Peyer's patch (tissue), 4 donors: Measurements from ENCODE around the gene SPON2. TPM values are rescaled to one million over a fixed set of nuclear protein-coding genes. Genes with fewer than 3 reads are reported as not detected.
A peak's percentile ranks its signal among the peaks of the same experiment; 100 is the strongest.

ENCODE experiments used
- DNase-seq, 3 donors: peaks; one replicate each; pipeline ENCODE4 v3.0.0-alpha.2; 2017 to 2019
- H3K27ac ChIP-seq, 4 donors: fragments of 200-600 bp; sonication (generic); one replicate each; pipeline ENCODE4 v1.5.1; 2016 to 2019
- H3K27me3 ChIP-seq, 2 donors: fragments of 200-600 bp; sonication (generic); one replicate each; pipeline ENCODE4 v1.5.1; 2019
- H3K36me3 ChIP-seq, 3 donors: fragments of 200-600 bp; sonication (generic); one replicate each; pipeline ENCODE4 v1.5.1; 2016 to 2019
- H3K4me1 ChIP-seq, 4 donors: fragments of 200-600 bp; sonication (generic); one replicate each; pipeline ENCODE4 v1.5.1; 2016 to 2019
- H3K4me3 ChIP-seq, 4 donors: fragments of 200-600 bp; sonication (generic); 1 replicate in 3 of 4; 2 replicates in 1 of 4; pipeline ENCODE4 v1.5.1; 2016 to 2019; ENCODE audit warnings: mild to moderate bottlenecking in 1 of 4
- H3K9me3 ChIP-seq, 4 donors: fragments of 200-600 bp; sonication (generic); one replicate each; pipeline ENCODE4 v1.5.1; 2016 to 2019; ENCODE audit warnings: mild to moderate bottlenecking in 1 of 4
- CTCF ChIP-seq, 6 experiments: fragments of 450-650 bp in 4 of 6; fragments of 200-600 bp in 2 of 6; sonication (generic) in 1 of 6; IDR thresholded peaks; one replicate each; pipeline ENCODE4 v1.5.1; 2017 to 2019; ENCODE audit warnings: antibody characterized with exemption in 6 of 6, mild to moderate bottlenecking in 3 of 6, moderate library complexity in 1 of 6
- POLR2A ChIP-seq, 2 donors: fragments of 450-650 bp; IDR thresholded peaks; one replicate each; pipeline ENCODE4 v1.5.1; 2017; ENCODE audit warnings: antibody characterized with exemption in 2 of 2, mild to moderate bottlenecking in 2 of 2, moderate library complexity in 2 of 2
- total RNA-seq, 4 donors: library from RNA; depleted of rRNA; stranded (reverse); fragments of >200 nt; gene quantifications; one replicate each; pipeline ENCODE4 v1.1.0, GENCODE V29; 2016

Gene SPON2
- total RNA-seq, 4 donors from 2014 or later: 64.3 to 519 (median 165) TPM

- Histone ChIP-seq H3K4me1 (peaks cover 4 to 29% (median 19%) of the 10 kb centered on the region in 4 donors), H3K36me3 (peaks cover 0 to 7% (median 0%) of the 10 kb centered on the region in 3 donors), H3K9me3 (no peaks in the 10 kb centered on the region), H3K27ac (peak overlapping the region in 1 of 4 donors; percentile 92), H3K27me3 (no peaks in the 10 kb centered on the region), H3K4me3 (no peak overlapping the region)
- DNase-seq: peak; percentile 15 to 59 (median 44)
- TF ChIP-seq POLR2A (IDR thresholded peaks at IDR 0.05): no peak
- no peak for TF ChIP-seq CTCF (IDR thresholded peaks at IDR 0.05)
Measured at GRCh38 chr4:1198098-1198844, 25.9 kb upstream of the SPON2 start.

- Histone ChIP-seq H3K9me3 (no peaks in the 10 kb centered on the region), H3K36me3 (peaks cover 0 to 7% (median 0%) of the 10 kb centered on the region in 3 donors), H3K27ac (peak overlapping the region in 2 of 4 donors; percentile 87 to 88), H3K4me3 (no peak overlapping the region), H3K27me3 (no peaks in the 10 kb centered on the region), H3K4me1 (peaks cover 0 to 30% (median 10%) of the 10 kb centered on the region in 4 donors)
- peak; percentile 14 to 44 (median 41) for DNase-seq
- TF ChIP-seq CTCF (IDR thresholded peaks at IDR 0.05) (no peak), POLR2A (IDR thresholded peaks at IDR 0.05) (no peak)
Measured at GRCh38 chr4:1196421-1197183, 24.2 kb upstream of the SPON2 start.

- H3K36me3 ChIP-seq: peaks cover 0 to 7% (median 0%) of the 10 kb centered on the region in 3 donors
- DNase-seq: peak in 2 of 3 donors; percentile 12 to 43
- H3K4me1 ChIP-seq: peaks cover 0 to 30% (median 9%) of the 10 kb centered on the region in 4 donors
- no peak overlapping the region for H3K4me3 ChIP-seq
- H3K27ac ChIP-seq: peak overlapping the region in 2 of 4 donors; percentile 87 to 88
- H3K27me3 ChIP-seq: no peaks in the 10 kb centered on the region
- TF ChIP-seq CTCF (IDR thresholded peaks at IDR 0.05) (no peak), POLR2A (IDR thresholded peaks at IDR 0.05) (no peak)
- H3K9me3 ChIP-seq: no peaks in the 10 kb centered on the region
Measured at GRCh38 chr4:1195891-1196401, 23.6 kb upstream of the SPON2 start.

GRCh38 chr4:1195109-1195671 lies 22.8 kb upstream of the SPON2 start:
- H3K27me3 ChIP-seq: no peaks in the 10 kb centered on the region
- peak overlapping the region; percentile 66 to 88 (median 79) for H3K27ac ChIP-seq
- H3K9me3 ChIP-seq: no peaks in the 10 kb centered on the region
- DNase-seq: peak; percentile 14 to 47 (median 46)
- peaks cover 0 to 7% (median 0%) of the 10 kb centered on the region in 3 donors for H3K36me3 ChIP-seq
- peaks cover 0 to 23% (median 3%) of the 10 kb centered on the region in 4 donors for H3K4me1 ChIP-seq
- H3K4me3 ChIP-seq: peak overlapping the region in 1 of 4 donors; percentile 35
- TF ChIP-seq CTCF (IDR thresholded peaks at IDR 0.05): no peak
- TF ChIP-seq POLR2A (IDR thresholded peaks at IDR 0.05): no peak
